ENCODE data around the gene SPR.
"Not testable (repeated sequence)": the region's sequence is repeated elsewhere in the genome, so short reads cannot be mapped to it uniquely, and the experiment has no call there.

SPR gene

DNA sequence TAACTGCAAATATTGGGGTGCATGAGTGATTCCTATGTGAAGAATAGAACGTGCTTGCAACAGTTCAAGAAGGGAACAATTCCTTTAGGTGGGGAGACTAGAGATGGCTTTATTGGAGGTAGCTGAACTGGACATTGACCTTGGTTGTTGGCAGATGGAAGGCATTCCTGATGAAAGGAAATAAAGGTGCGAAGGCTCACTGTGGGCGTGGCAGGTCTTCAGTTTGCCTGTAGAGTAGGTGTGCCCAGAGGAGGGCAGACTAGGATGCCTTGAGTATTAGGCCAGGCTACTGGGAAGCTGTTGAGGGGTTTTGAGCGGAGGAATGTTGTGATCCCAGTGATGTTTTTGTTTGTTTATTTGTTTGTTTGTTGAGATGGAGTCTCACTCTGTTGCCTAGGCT lies 2.8 kb downstream of the SPR start:
- DNase-seq = no peak

DNA sequence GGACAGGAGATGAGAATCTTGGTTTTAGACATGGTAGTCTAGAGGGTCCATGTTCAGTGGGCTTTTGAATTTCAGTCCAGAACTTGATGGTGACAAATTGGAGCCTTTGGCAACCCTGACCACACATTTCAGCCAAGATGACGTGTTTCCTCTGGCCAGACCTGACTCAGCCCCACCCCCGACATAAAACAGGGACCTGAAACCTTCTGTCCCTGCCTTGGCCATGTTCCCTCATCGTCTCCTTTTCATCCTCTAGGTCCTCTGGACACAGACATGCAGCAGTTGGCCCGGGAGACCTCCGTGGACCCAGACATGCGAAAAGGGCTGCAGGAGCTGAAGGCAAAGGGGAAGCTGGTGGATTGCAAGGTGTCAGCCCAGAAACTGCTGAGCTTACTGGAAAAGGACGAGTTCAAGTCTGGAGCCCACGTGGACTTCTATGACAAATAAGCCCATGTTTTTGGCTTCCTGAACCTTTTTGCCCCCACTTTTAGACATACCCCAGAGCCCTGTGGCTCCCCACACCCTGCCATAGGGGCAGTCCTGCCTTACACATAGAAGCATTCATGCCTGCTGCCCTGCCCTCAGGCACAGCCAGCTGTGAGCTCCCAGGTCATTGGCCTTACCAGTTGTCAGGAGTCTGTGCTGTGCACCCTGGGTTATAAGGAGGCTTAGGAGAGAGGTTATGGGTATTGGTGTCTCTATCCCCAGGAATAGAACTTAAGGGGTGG lies 4.0 kb downstream of the SPR start:
- no peak for DNase-seq

DNA sequence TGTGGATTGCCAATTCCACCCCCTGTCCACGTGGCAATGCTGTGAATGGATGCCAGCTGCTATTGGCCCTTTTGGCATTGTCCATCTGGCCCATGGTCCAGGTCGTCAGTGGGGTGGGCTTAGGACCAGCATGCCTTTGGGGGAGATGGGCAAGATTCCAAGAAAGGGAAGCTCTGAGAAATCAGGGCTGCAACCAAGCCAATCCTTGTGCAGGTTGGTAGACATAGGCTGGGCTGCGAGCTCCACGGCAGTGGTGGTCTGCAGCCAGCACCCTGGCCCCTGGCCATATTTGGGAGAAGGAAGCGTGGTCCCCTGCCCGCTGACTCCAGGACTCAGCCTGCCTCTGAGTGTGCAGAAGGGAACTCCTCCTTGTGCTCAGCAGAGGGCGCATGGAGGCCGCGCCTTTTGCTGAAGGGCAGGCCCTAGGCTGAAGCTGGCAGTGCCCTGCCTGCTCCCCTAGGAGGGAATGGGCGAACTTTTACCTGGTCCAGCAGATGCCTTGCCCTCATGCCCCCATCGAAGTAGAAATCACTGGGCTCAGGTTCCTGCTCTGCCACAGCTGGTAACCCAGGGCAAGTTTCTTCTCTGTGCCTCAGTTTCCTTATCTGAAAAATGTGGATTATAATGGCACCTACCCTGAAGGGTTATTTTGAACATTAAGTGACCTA lies 5.4 kb downstream of the SPR start:
- peak; percentile 82 for DNase-seq

DNA sequence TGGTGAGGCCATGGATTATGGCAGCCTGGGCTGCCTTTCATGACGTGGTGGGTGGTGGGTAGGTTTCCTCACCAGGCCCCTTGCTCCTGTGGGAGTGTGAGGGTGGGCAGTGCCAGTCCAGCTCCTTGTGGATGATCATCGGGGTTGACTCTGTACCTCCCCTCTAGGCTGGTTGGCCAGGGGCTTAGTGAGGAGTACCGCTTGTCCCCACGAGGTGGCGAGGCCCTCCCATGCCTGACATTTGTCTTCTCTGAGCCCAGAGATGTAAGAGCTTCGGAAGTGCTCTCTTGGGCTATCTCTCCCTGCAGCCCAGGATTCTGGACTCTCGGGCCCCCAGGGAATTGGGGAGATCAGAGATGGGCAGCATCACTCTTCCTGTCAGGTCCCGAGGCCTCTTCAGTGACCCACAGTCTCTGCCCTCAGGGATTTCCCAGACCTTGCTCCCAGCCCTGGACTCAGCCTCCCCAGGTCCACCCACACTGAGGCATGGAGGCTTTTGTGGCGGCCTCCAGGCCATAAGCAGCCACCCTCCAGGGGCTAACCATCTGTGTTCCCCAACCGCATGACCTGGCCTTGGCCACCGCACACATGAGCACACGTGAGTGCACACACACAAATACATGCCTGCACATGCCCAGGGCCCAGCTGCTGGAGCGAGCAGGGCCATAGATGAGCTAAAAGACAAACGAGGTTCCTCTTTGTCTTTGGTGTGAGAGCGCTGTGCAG lies 6.5 kb downstream of the SPR start:
- peak; percentile 72 for DNase-seq

DNA sequence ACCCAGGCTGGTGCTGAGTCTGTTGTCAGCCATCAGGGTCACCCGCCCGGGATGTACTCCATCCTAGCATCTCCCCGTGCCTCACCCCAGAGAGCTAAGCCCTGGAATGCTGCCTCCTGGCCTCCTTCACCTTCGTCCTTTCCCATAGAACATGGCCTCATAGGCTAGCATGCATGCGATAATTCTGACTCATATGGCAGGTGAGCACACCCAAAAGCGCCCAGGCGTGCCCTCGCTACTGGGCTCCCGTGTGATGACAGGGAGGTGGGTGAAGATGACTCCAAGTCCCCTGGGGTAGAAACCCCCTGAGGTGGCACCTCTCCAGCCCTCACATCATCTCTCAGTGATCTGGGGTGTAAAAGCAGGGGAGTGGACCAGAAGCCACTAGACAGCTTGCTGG lies 7.3 kb downstream of the SPR start:
- DNase-seq = no peak

DNA sequence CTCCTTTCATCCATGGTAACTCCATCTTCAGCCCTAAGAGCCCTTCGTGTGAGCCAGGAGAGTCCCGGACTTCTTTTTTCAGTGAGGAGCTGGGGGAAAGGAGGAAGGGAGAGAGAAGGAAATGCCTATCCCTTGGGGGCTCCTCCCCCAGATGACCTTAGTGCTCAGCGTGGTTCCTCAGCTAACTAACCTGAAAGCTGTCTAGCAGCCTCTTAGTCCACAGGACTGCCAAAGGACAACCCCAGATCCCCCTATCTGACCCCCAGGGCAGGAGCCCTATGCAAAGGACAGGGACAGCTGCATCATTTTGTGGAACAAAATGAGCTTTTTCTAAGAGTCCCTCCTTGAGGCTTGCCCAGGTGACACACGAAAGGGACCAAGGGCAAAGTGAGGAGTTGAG lies 7.9 kb downstream of the SPR start:
- no peak for DNase-seq

DNA sequence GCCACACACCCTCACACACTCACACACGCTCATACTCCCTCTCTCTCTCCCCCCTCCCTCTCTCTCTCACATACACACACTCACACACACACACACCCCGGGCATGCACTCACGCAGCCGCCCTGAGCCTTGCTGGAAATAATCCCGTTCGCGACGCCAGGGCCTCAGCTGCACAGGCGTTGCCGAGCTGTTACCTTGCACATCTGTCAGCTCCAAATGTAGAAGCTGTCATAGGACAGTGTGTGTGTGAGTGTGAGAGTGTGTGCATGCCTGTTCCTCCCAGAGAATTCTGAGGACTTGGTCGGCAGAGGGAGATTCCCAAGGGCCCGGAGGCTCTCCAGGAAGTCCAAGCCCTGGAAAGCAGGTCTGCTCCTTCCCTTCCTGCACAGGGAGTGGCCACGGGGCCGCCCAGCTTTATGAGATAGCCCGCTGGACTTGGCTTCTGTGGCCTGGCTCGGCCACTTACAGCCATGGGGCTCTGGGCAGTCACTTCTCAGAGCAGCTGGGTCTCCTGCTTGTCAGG lies 8.6 kb downstream of the SPR start:
- DNase-seq = no peak

DNA sequence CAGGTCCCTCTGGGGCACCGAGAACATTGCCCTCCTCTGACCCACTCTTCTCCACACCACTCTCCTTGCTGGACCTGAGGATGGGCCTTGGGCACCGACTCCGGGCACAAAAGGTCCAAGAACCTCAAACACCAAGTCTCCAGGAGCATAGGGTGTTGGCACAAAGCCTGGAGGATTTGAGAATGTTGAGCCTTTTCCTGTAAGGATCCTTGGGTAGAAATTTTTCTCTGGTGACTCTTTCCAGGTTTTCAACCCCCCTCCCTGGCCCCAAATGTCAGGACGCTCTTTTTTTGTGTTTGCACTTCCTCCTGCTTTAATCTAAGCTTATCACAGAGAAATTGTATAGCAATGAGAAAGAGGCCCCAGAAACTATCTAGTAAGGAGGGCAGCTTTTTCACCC lies 9.2 kb downstream of the SPR start:
- DNase-seq = no peak

DNA sequence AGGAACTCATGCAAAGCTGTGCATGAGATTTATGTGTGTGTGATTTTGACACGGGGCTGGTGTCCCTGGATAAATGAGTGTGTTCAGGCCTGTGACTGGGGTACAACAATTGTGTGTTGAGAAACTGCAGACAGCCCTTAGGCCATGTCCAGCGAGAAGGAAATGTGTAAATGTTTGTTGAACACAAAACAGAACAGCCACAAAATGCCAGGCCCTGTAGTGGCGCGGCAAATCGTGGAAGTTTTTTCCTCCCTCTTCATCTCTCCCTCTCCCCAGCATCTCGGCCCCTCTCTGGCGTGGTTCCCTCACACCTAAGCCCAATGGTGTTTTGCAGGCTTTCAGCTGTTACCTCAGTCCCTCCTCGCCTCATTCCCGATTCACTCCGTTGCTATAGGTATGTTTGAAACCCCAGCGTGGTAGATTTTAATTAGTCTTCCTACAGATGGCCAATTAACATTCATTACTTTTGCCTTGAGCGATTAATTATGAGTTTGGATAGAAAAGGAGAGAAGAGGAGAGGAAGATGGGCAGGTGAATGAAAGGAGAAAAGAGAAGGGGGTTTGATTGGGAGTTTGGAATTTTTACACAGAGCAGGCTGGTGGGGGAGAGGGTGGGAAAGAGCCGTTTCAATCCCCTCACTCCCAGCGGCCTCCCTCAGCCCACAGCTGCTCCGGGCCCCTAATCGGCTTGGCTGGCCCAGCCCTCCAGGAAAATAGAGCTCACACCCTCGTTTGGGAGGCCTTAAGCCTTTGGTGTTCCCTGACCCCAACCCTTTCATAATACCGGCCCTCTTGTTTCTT lies 10.8 kb downstream of the SPR start:
- no peak for DNase-seq

DNA sequence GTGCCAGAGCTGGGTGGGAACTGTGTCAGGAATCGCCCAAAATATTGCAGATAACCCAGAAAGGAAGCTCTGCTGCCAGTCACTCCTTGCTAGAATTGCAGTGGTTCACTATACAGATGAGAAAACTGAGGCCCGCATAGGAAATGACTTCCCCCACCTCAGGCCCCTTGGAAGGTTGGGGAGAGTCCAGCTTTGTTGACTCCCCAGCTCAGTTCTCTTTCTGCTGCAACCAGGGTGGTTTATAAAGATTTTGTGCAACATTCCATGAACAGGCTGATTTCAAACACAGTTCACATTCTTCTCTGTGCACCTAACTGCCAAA lies 11.3 kb downstream of the SPR start:
- no peak for DNase-seq

DNA sequence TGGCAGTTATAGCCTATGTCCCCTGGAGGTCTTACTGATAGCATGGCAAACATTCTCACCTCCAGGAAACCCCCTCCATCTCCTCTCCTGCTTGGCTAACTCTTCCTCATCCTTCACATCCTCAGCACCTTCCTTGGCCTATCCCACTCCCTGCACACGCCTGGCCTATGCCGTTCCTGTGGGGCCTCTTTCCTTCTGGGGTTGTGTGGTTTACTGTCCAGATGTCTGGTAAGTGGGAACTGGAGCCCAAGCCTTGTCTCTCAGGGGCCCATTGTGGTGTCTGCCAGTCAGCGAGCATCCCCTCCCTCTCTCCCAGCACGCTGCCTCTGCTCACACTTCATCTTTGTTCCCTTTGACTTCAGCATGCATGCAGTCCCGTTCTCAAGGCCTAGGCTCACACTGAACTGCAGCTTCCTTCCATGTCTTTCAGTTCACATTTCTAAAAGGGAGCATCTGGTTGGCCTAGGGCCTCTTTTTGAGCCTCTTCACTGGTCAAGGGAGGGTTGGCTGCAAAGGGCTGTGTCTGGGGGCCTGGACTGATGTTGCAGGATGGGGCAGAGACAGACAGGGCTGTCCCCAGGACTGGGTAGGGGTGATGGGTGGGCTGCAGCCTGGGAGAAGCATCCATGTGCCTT lies 13.1 kb downstream of the SPR start:
- no peak for DNase-seq

DNA sequence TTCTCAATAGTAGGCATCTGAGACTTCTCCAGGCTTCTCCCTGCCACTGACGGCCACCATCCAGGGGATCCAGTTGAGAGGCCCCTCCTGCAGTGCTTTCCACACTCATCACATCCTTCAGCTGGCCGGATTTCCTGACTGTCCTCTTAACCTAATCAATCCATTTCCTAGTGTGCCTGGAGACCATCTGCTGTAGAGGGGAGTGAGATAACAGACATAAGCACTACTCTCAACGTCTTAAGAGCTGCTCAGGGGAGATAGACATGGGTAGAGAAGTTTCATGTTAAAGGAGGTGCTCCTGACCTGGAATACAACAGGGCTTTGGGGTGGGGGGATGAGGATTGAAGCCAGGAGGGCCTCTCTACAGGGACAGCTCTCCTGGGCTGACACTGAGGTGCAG lies 14.2 kb downstream of the SPR start:
- no peak for DNase-seq

DNA sequence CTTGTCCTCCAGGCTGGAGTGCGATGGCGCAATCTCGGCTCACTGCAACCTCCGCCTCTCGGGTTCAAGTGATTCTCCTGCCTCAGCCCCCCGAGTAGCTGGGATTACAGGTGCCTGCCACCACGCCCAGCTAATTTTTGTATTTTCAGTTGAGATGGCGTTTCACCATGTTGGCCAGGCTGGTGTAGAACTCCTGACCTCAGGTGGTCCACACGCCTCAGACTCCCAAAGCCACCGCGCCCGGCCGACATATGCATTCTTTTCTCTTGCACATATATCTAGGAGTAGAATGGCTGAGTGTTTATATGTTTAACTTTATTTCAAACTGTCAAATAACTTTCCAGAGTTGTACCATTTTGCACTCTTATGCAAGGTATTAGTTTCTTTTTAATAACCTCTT lies 20.2 kb downstream of the SPR start:
- DNase-seq = not testable (repeated sequence)

DNA sequence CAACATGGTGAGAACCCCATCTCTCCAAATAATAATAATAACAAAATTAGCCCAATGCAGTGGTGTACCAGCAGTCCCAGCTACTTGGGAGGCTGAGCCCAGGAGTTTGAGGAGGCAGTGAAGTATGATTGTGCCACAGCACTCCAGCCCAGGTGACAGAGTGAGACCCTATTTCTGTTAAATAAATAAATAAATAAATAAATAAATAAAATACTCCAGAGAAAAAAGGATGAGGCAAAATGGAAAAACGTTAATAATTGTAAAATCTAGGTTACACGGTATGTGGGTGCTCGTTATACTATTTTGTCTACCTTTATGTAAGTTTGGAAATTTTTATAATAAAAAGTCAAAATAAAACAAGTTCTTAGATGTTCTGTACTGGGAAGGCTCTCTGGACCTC lies 21.5 kb downstream of the SPR start:
- no peak for DNase-seq

DNA sequence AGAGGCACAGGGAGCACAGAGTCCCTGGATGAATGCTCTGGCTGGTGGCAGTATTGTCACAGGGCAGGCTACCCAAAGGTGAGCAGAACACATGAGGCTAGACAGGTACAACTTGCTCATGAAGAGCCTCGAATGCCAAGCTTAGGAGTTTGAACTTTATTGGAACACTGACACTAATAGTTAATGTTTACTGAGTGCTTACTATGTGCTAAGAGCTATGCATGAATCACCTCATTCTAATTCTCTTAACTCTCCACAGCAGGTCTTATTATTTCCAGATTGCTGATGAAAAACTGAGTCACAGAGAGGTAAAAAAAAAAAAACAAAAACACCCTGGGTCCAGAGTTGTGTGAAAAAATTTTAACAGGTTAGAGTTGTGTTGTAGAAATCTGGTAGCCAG lies 24.0 kb downstream of the SPR start:
- DNase-seq = no peak

DNA sequence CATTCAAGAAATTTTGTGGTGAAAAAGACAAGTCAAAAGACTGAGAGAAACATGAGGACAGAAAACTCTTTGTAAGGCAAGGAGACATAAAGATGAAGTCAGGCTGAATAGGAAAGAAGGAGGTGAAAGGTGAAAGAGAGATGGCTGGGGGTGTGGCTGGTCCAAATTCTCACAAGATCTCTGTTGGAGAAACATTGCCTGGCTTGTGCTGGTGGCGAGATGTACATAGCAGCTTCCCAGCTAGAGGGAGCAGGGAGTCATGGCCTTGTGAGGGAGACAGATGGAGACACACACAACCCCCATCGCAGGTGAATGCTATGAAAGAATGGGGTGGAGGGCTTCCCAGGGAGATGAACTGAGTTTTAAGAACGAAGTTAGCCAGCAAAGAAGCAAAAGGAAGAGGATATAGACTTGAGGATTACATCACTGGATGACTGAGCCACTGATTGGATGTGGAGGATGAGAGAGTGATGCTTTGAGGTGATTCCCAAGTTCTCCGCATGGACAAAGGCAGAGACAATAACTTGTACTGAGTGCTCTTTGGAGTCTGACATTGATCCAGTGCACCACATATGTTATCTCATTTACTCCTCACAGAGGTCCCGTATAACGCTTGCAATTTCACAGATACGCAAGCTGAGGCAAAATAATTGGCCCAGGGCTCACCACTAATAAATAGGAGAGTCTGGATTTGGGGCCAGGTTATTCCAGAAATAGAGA lies 26.4 kb downstream of the SPR start:
- no peak for DNase-seq

DNA sequence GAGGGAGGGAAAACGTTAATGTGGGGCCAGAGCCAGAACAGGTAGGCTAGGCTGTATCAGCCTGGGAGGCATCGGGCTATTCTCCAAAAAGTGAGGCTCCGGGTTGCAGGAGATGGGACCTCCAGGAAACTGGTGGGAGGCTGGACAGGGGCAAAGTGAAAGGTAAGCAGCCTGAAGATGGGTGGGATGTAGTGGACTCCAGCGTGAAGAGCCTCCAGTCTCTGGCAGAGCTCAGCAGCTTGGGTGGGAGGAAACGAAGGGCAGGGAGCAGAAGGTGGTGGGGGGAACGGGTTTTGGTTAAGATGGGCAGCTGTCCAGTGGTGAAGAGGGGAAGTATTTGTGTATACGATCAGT lies 27.0 kb downstream of the SPR start:
- DNase-seq = no peak

DNA sequence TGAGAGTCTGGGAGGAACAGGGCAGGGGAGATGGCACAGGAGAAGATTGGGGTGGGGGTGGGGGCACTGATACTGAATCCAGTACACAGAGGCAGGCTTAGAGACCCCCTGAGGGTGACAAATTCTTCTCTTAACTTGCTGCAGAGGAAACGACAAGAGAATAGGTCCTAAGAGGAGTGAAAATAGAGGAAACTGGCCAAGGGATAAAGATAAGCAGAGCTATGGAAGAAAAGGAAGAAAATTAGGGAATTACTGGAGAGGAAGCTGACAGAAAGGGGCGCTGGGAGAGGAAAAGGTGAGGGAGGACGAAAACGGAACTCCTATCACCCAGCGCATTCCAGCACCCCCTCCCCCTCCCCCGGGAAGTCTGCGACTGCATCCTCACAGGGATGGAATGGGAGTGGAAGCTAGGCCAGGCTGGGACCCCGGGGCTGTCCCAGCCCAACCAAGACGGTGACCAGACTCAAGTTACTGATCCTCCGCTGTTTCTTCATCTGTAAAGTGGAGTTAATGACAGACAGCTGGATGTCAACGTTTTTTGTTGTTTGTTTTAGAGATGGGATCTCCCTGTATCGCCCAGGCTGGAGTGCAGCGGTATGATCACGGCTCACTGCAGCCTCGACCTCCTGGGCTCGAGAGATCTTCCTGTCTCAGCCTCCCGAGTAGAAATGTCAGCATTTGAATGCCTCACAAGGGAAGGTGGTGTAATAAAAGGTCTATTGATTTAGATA lies 27.5 kb downstream of the SPR start:
- DNase-seq = no peak

DNA sequence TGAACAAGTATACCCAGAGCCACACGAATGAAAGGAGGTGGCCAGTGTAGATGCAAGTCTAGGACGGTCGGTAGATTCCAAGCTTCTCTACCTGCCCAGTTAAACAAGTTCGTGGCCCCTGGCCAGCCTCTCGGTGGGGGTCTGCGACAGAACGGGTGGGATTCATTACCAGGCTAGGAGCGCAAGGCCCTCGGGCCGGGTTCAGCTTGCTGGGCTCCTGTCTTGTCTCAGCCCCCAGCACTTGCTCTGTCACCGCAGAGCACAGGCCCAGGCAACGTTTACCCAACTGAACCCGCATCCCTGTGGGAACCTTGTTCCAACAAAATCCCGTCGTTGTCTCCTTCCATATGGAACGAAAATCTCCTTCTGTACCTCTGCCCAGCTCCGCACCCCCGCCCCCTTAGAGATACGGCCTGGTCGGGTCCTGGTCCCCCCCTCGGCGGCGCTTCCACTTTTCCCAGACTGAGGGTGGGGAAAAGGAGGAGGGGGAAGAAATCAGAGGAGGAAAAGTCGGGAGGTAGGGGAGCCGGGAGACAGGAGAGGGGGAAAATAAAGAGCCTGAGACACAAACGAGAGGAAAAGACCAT lies 28.2 kb downstream of the SPR start:
- no peak for DNase-seq

DNA sequence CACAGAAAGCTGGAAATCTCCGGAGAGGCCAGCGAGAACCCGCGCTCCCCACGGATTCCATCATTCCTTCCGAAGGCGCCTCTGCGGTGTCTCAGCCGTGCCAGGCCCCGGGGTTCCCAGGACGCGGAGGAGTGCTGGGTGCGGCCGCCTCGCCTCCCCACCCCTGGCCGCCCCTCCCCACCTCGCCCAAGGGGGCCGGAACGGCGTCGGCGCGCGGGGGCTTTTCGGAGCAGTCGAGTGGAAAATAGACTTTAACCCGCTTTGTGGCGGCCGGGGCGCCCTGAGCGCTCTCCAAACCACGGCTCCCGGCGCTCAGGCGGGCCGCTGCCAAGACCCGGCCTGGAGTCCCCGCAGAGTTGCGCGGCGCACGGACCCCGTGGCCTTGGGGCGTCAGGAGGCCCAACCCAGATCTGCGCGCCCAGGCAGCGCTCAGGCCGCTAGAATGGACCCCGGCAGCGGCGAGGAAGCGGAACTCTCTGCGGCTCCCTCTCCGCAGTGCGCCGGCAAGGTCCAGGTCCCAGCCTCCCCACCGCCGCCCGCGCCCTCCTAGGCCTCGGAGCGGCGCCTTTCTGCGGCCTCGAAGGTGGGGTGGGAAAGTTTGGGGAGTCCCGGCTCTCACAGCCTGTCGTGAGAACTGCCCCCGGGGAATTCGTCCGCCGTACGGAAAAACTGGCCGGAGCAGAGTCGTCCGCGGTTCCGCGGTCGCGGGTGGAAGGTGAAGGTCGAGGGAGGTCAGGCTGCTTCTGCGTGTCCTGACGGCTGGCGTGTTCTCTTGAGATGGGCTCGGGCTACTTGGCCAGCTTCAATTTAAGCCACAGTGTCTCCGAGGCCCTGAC lies 28.9 kb downstream of the SPR start:
- peak; percentile 79 for DNase-seq
